Measurements from ENCODE around the gene HRH3. TPM values are rescaled to one million over a fixed set of nuclear protein-coding genes. Genes with fewer than 3 reads are reported as not detected.

Gene HRH3
- total RNA-seq, 4 donors from 2014 or later: not detected

GRCh38 chr20:62248890-62249560, 28.9 kb upstream of the HRH3 start:
- H3K4me1 ChIP-seq: peaks cover 0 to 27% (median 0%) of the 10 kb centered on the region in 4 donors
- intact Hi-C loops (cut with DNase I; ENCODE audit: low total_unique reads): loop anchor here (10.0 kb wide), 1 partner anchor 484 kb away; no protein-coding TSS in a partner anchor
- TF ChIP-seq EP300 (IDR thresholded peaks at IDR 0.05; ENCODE audit: low read depth) (no peak), POLR2AphosphoS5 (IDR thresholded peaks at IDR 0.05) (no peak), CTCF (IDR thresholded peaks at IDR 0.05) (no peak), POLR2A (IDR thresholded peaks at IDR 0.05) (no peak)

GRCh38 chr20:62246872-62247652, 27.0 kb upstream of the HRH3 start:
- Histone ChIP-seq H3K27ac (no peak overlapping the region), H3K27me3 (no peaks in the 10 kb centered on the region), H3K36me3 (no peaks in the 10 kb centered on the region), H3K4me3 (no peak overlapping the region), H3K9me3 (no peaks in the 10 kb centered on the region), H3K4me1 (peaks cover 0 to 34% (median 3%) of the 10 kb centered on the region in 4 donors)
- DNase-seq: no peak
- TF ChIP-seq POLR2AphosphoS5 (IDR thresholded peaks at IDR 0.05): no peak
- in situ Hi-C loops (cut with MboI; ENCODE audit: low pct_ligation_motif_present in 1 of 4, low pct_unique_long_range_greater_than_20kb in 1 of 4, low sequenced_read_pairs in 3 of 4) (no loop called here), intact Hi-C loops (cut with DNase I; ENCODE audit: low total_unique reads) (loop anchor here (10.0 kb wide), 1 partner anchor 482 kb away; no protein-coding TSS in a partner anchor)
- 62 to 83% methylated on average over 2 to 20 of the region's 22 CpGs for WGBS, 2 donors (ENCODE audit: low coverage in 1 of 2)

More at GRCh38 chr20:62248890-62249560, 28.9 kb upstream of the HRH3 start:
- H3K27ac ChIP-seq: no peak overlapping the region
- no peak overlapping the region for H3K4me3 ChIP-seq
- no peak for DNase-seq
- in situ Hi-C loops (cut with MboI; ENCODE audit: low pct_ligation_motif_present in 1 of 4, low pct_unique_long_range_greater_than_20kb in 1 of 4, low sequenced_read_pairs in 3 of 4): no loop called here
- H3K36me3 ChIP-seq: no peaks in the 10 kb centered on the region
- H3K9me3 ChIP-seq: no peaks in the 10 kb centered on the region
- no peaks in the 10 kb centered on the region for H3K27me3 ChIP-seq
- 67 to 78% methylated on average over 3 to 6 of the region's 6 CpGs for WGBS, 2 donors (ENCODE audit: low coverage in 1 of 2)

- H3K9me3 ChIP-seq: no peaks in the 10 kb centered on the region
- H3K27me3 ChIP-seq: no peaks in the 10 kb centered on the region
- no peak for DNase-seq
- H3K36me3 ChIP-seq: no peaks in the 10 kb centered on the region
- in situ Hi-C loops (cut with MboI; ENCODE audit: low pct_ligation_motif_present in 1 of 4, low pct_unique_long_range_greater_than_20kb in 1 of 4, low sequenced_read_pairs in 3 of 4): no loop called here
- intact Hi-C loops (cut with DNase I; ENCODE audit: low total_unique reads): loop anchor here (10.0 kb wide), 1 partner anchor 482 kb away; no protein-coding TSS in a partner anchor
- WGBS, 2 donors (ENCODE audit: low coverage in 1 of 2): 83 to 85% methylated on average over 4 to 8 of the region's 8 CpGs
- H3K4me1 ChIP-seq: peaks cover 0 to 41% (median 7%) of the 10 kb centered on the region in 4 donors
- H3K27ac ChIP-seq: no peak overlapping the region
- TF ChIP-seq EP300 (IDR thresholded peaks at IDR 0.05; ENCODE audit: low read depth) (no peak), POLR2AphosphoS5 (IDR thresholded peaks at IDR 0.05) (no peak)
- no peak overlapping the region for H3K4me3 ChIP-seq
Measured at GRCh38 chr20:62246431-62246830, 26.4 kb upstream of the HRH3 start.

- no peaks in the 10 kb centered on the region for H3K27me3 ChIP-seq
- H3K36me3 ChIP-seq: no peaks in the 10 kb centered on the region
- no peak overlapping the region for H3K27ac ChIP-seq
- no peak for DNase-seq
- no peak for TF ChIP-seq EP300 (IDR thresholded peaks at IDR 0.05; ENCODE audit: low read depth)
- TF ChIP-seq POLR2AphosphoS5 (IDR thresholded peaks at IDR 0.05): no peak
- no peak for TF ChIP-seq POLR2A (IDR thresholded peaks at IDR 0.05)
- no peak for TF ChIP-seq CTCF (IDR thresholded peaks at IDR 0.05)
- no peaks in the 10 kb centered on the region for H3K9me3 ChIP-seq
- in situ Hi-C loops (cut with MboI; ENCODE audit: low pct_ligation_motif_present in 1 of 4, low pct_unique_long_range_greater_than_20kb in 1 of 4, low sequenced_read_pairs in 3 of 4): no loop called here
- 86 to 90% methylated on average over 1 to 19 of the region's 19 CpGs for WGBS, 2 donors (ENCODE audit: low coverage in 1 of 2)
- H3K4me1 ChIP-seq: peaks cover 0 to 46% (median 11%) of the 10 kb centered on the region in 4 donors
- H3K4me3 ChIP-seq: no peak overlapping the region
- intact Hi-C loops (cut with DNase I; ENCODE audit: low total_unique reads): loop anchor here (10.0 kb wide), 1 partner anchor 481 kb away; no protein-coding TSS in a partner anchor
Measured at GRCh38 chr20:62245911-62246280, 25.8 kb upstream of the HRH3 start.

- H3K9me3 ChIP-seq: no peaks in the 10 kb centered on the region
- H3K4me3 ChIP-seq: no peak overlapping the region
- intact Hi-C loops (cut with DNase I; ENCODE audit: low total_unique reads): loop anchor here (10.0 kb wide), 1 partner anchor 480 kb away; no protein-coding TSS in a partner anchor
- WGBS, 2 donors (ENCODE audit: low coverage in 1 of 2): 64 to 74% methylated on average over 11 to 17 of the region's 17 CpGs
- no peaks in the 10 kb centered on the region for H3K27me3 ChIP-seq
- H3K4me1 ChIP-seq: peaks cover 9 to 51% (median 19%) of the 10 kb centered on the region in 4 donors
- in situ Hi-C loops (cut with MboI; ENCODE audit: low pct_ligation_motif_present in 1 of 4, low pct_unique_long_range_greater_than_20kb in 1 of 4, low sequenced_read_pairs in 3 of 4): no loop called here
- DNase-seq: no peak
- no peak overlapping the region for H3K27ac ChIP-seq
- TF ChIP-seq CTCF (IDR thresholded peaks at IDR 0.05) (no peak), POLR2A (IDR thresholded peaks at IDR 0.05) (no peak), POLR2AphosphoS5 (IDR thresholded peaks at IDR 0.05) (no peak), EP300 (IDR thresholded peaks at IDR 0.05; ENCODE audit: low read depth) (no peak)
- H3K36me3 ChIP-seq: no peaks in the 10 kb centered on the region
Measured at GRCh38 chr20:62244644-62245108, 24.6 kb upstream of the HRH3 start.

All from transverse colon (tissue), 4 donors.